ENCODE measurements around the gene GZF1.

DNA sequence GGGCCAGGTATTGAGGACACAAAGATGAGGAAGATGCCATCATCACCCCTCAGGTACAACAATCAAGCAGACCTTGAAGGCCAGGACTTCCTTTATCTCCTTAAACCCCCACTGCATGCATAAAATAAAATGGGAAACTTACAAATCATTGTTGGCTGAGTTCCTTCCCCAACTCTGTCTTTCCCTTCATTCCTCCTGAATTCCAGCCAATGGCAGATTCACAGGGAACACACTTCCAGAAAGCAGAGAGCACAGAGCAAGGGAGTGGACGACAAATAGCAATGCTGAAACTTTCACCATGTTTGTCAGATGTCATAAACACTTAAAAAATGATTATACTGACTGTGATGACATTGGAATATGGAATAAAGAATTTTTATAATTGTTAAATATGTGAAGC lies 48.7 kb upstream of the GZF1 start:
- TF ChIP-seq EZH2phosphoT487 (IDR thresholded peaks at IDR 0.05; ENCODE audit: insufficient read depth, low read depth) (no peak), EZH2 (IDR thresholded peaks at IDR 0.05; ENCODE audit: insufficient read depth, poor library complexity, severe bottlenecking) (no peak)

Data from GM23248 (cell line).